ENCODE data around the gene SLC8A3. TPM values are rescaled to one million over a fixed set of nuclear protein-coding genes. Genes with fewer than 3 reads are reported as not detected.

SLC8A3 gene
- total RNA-seq, 1 donor from 2014 or later = not detected

DNA sequence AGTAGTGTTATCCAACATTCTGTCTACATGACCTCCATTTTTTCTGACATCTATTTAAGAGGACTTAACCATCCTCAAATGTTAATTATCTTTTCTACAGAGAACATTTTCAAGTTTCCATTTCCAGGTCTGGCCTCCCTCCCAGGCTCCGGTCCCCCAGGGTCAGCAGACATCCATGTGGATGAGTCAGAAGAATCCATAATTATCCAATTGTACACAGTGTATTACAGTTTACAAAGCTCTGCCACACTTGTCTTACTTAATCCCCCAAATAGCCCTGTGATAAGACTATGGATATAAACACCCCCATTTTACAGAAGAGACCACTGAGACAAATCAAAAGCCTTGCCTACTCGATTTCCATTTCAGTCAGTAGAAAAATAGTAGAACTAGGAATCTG lies 65.0 kb downstream of the SLC8A3 start:
- Mint-ChIP-seq H3K9me3 (ENCODE audit: unreplicated experiment) (no peaks in the 10 kb centered on the region), H3K4me3 (ENCODE audit: unreplicated experiment) (no peak overlapping the region), H3K36me3 (ENCODE audit: unreplicated experiment) (no peaks in the 10 kb centered on the region), H3K27me3 (ENCODE audit: unreplicated experiment) (no peaks in the 10 kb centered on the region), H3K4me1 (ENCODE audit: unreplicated experiment) (no peaks in the 10 kb centered on the region), H3K27ac (ENCODE audit: unreplicated experiment) (no peak overlapping the region)
- no peak for DNase-seq (ENCODE audit: extremely low spot score, unreplicated experiment)
- TF ChIP-seq, protein P1, sequence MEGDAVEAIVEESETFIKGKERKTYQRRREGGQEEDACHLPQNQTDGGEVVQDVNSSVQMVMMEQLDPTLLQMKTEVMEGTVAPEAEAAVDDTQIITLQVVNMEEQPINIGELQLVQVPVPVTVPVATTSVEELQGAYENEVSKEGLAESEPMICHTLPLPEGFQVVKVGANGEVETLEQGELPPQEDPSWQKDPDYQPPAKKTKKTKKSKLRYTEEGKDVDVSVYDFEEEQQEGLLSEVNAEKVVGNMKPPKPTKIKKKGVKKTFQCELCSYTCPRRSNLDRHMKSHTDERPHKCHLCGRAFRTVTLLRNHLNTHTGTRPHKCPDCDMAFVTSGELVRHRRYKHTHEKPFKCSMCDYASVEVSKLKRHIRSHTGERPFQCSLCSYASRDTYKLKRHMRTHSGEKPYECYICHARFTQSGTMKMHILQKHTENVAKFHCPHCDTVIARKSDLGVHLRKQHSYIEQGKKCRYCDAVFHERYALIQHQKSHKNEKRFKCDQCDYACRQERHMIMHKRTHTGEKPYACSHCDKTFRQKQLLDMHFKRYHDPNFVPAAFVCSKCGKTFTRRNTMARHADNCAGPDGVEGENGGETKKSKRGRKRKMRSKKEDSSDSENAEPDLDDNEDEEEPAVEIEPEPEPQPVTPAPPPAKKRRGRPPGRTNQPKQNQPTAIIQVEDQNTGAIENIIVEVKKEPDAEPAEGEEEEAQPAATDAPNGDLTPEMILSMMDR (IDR thresholded peaks at IDR 0.05) = no peak

DNA sequence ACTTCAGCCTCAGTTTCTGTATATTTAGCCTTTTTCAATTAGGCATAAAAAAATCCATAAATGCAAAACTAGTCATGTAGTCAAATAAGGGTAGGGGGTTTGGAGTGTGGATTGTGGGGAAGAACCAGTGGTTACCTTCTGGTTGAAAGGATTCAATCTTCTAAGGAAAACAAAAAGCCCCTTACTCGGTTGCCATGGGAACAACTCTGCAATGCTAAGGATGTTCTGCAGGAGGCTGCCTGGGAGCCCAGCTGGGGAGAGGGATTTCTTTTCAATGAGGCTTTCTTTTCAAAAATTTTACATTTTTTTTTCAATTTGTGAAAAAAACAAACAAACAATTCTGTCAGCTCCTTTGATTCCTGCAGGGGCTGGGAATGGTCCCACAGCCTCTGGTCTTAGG lies 67.2 kb downstream of the SLC8A3 start:
- TF ChIP-seq, protein P1 (IDR thresholded peaks at IDR 0.05) = no peak
- no peak overlapping the region for H3K4me3 Mint-ChIP-seq (ENCODE audit: unreplicated experiment)

DNA sequence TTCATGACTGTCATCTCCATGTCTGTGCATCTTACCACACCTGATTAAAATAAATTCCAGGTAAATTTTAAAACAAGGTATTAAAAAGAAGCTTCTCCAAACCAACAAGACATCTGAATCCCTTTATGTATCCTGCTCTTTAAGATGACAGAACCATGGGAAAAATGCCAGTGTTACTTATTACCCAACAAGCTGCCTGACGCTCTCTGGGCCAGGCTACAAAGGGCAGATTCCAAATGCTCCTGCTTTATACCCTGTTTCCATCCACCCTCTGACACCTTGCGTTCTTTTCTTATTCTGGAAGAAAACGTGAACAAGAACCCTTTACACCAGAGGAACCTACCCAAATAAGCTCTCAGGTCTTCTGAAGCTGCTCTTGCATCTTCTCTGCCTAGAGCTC lies 70.7 kb downstream of the SLC8A3 start:
- no peaks in the 10 kb centered on the region for H3K4me1 Mint-ChIP-seq (ENCODE audit: unreplicated experiment)
- H3K9me3 Mint-ChIP-seq (ENCODE audit: unreplicated experiment) = no peaks in the 10 kb centered on the region
- TF ChIP-seq, protein P1 (IDR thresholded peaks at IDR 0.05) = no peak
- H3K27ac Mint-ChIP-seq (ENCODE audit: unreplicated experiment) = no peak overlapping the region
- no peaks in the 10 kb centered on the region for H3K27me3 Mint-ChIP-seq (ENCODE audit: unreplicated experiment)
- H3K4me3 Mint-ChIP-seq (ENCODE audit: unreplicated experiment) = no peak overlapping the region
- DNase-seq (ENCODE audit: extremely low spot score, unreplicated experiment) = no peak
- no peaks in the 10 kb centered on the region for H3K36me3 Mint-ChIP-seq (ENCODE audit: unreplicated experiment)

More for the DNA sequence above, 67.2 kb downstream of the SLC8A3 start:
- no peaks in the 10 kb centered on the region for H3K4me1 Mint-ChIP-seq (ENCODE audit: unreplicated experiment)
- no peak for DNase-seq (ENCODE audit: extremely low spot score, unreplicated experiment)
- no peaks in the 10 kb centered on the region for H3K9me3 Mint-ChIP-seq (ENCODE audit: unreplicated experiment)
- no peak overlapping the region for H3K27ac Mint-ChIP-seq (ENCODE audit: unreplicated experiment)
- no peaks in the 10 kb centered on the region for H3K36me3 Mint-ChIP-seq (ENCODE audit: unreplicated experiment)
- no peaks in the 10 kb centered on the region for H3K27me3 Mint-ChIP-seq (ENCODE audit: unreplicated experiment)

DNA sequence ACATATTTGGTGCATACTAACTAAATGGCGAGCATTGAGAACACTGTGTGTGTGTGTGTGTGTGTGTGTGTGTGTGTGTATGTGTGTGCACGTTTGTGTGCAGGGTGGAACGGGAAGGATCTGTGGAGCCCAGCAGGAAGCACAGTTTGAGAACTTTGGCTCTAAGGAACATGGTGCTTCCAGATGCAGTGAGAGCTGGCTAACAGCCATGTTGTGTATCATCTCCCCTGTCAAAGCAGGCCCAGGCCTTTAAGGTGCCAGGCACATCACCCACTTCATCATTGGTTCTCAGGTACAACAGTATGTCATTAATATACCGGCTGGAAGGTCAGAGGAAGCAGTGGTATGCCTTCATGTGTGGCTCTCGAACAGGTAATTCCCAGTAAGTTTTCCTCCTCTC lies 72.5 kb downstream of the SLC8A3 start:
- H3K27ac Mint-ChIP-seq (ENCODE audit: unreplicated experiment) = no peak overlapping the region
- H3K27me3 Mint-ChIP-seq (ENCODE audit: unreplicated experiment) = no peaks in the 10 kb centered on the region
- no peak for DNase-seq (ENCODE audit: extremely low spot score, unreplicated experiment)
- H3K9me3 Mint-ChIP-seq (ENCODE audit: unreplicated experiment) = no peaks in the 10 kb centered on the region
- no peaks in the 10 kb centered on the region for H3K36me3 Mint-ChIP-seq (ENCODE audit: unreplicated experiment)
- no peak overlapping the region for H3K4me3 Mint-ChIP-seq (ENCODE audit: unreplicated experiment)
- TF ChIP-seq, protein P1 (IDR thresholded peaks at IDR 0.05) = no peak
- no peaks in the 10 kb centered on the region for H3K4me1 Mint-ChIP-seq (ENCODE audit: unreplicated experiment)

DNA sequence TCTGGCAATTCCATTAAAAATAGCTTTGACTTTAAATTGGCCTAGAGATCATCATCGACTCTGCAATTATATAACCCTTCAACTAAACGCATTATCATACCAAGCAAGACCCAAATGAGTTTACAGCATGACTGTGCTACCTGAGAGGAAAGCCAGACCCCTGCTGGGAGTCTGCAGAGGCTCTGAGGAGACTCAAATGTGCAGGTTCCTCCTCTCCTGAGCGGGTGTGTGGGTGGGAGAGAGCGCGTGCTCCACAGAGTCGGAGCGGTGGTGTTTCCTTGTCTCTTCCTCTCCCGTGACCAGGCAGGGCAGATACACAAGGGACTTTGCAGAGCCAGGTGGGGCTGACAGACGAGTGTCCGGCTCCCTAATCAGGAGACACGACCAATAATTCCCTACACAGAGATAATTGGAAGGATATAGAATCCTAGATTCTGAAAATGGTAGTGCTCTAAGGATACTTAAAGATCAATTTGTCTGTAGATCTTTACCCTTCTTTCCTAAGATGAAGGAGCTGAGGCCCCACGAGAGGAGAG lies 74.1 kb downstream of the SLC8A3 start:
- DNase-seq (ENCODE audit: extremely low spot score, unreplicated experiment) = no peak
- H3K4me3 Mint-ChIP-seq (ENCODE audit: unreplicated experiment) = no peak overlapping the region

More for the DNA sequence above, 74.1 kb downstream of the SLC8A3 start:
- TF ChIP-seq, protein P1 (IDR thresholded peaks at IDR 0.05) = no peak
- no peaks in the 10 kb centered on the region for H3K36me3 Mint-ChIP-seq (ENCODE audit: unreplicated experiment)
- H3K27ac Mint-ChIP-seq (ENCODE audit: unreplicated experiment) = no peak overlapping the region
- no peaks in the 10 kb centered on the region for H3K27me3 Mint-ChIP-seq (ENCODE audit: unreplicated experiment)
- no peaks in the 10 kb centered on the region for H3K4me1 Mint-ChIP-seq (ENCODE audit: unreplicated experiment)
- H3K9me3 Mint-ChIP-seq (ENCODE audit: unreplicated experiment) = no peaks in the 10 kb centered on the region
